Testis (tissue), 3 donors: ENCODE results near the gene NDNF. TPM values are rescaled to one million over a fixed set of nuclear protein-coding genes. Genes with fewer than 3 reads are reported as not detected.

ENCODE experiments used
- DNase-seq: peaks from one replicate; pipeline ENCODE4 v3.0.0-alpha.2; 2019
- H3K27ac ChIP-seq, 2 donors: fragments of 200-600 bp; sonication (generic); one replicate each; pipeline ENCODE4 v1.5.1; 2019
- H3K27me3 ChIP-seq: fragments of 200-600 bp; sonication (generic); one replicate; pipeline ENCODE4 v1.5.1; 2019
- H3K36me3 ChIP-seq: fragments of 200-600 bp; sonication (generic); one replicate; pipeline ENCODE4 v1.5.1; 2017; ENCODE audit warnings: low read depth; ENCODE audit errors: missing control alignments
- H3K4me1 ChIP-seq: fragments of 200-600 bp; sonication (generic); one replicate; pipeline ENCODE4 v1.5.1; 2019
- H3K4me3 ChIP-seq, 2 donors: fragments of 200-600 bp; sonication (generic); one replicate each; pipeline ENCODE4 v1.5.1; 2017 to 2019
- H3K9me3 ChIP-seq: fragments of 200-600 bp; sonication (generic); one replicate; pipeline ENCODE4 v1.5.1; 2017
- CTCF ChIP-seq, 3 experiments: fragments of 450-650 bp in 2 of 3; fragments of 200-600 bp in 1 of 3; sonication (generic) in 1 of 3; IDR thresholded peaks; one replicate each; pipeline ENCODE4 v1.5.1; 2016 to 2019; ENCODE audit warnings: antibody characterized with exemption in 3 of 3, mild to moderate bottlenecking in 2 of 3, moderate library complexity in 1 of 3
- POLR2A ChIP-seq: fragments of 450-650 bp; IDR thresholded peaks from one replicate; pipeline ENCODE4 v1.6.1; 2017; ENCODE audit warnings: antibody characterized with exemption, mild to moderate bottlenecking, moderate library complexity
- WGBS, 2 donors: methylation state at CpG; one replicate each; pipeline ENCODE4 v1.1.5; 2018; 5-methylcytosine and 5-hydroxymethylcytosine counted together
- intact Hi-C: fragments of 100-400 bp; cut with DNase I; formaldehyde crosslinking; loops from one replicate; pipeline ENCODE4 v1.15.1; 2023; ENCODE audit warnings: low total_unique reads
- polyA plus RNA-seq: library from polyadenylated mRNA; stranded (reverse); fragments of 350-450 nt; fragmentation: Illumina TruSeq; extraction: RNeasy Lipid Tissue Mini Kit (QIAGEN cat#74804); gene quantifications from one replicate; pipeline ENCODE4 v1.2.3, GENCODE V29; 2014; ENCODE audit warnings: low read depth, low replicate concordance; ENCODE audit not compliant: insufficient read depth
- total RNA-seq, 2 donors: library from RNA; depleted of rRNA; stranded (reverse); fragments of >200 nt; gene quantifications; one replicate each; pipeline ENCODE4 v1.2.3, GENCODE V29; 2016

Gene NDNF
- total and polyA plus RNA-seq, 3 donors from 2014 or later = 3.3 to 20.7 (median 7.6) TPM

GRCh38 chr4:121064482-121064881, 7.9 kb downstream of the NDNF start:
- no peak overlapping the region for H3K27ac ChIP-seq
- TF ChIP-seq CTCF (IDR thresholded peaks at IDR 0.05) (no peak), POLR2A (no peak)
- H3K36me3 ChIP-seq = no peaks in the 10 kb centered on the region
- no peaks in the 10 kb centered on the region for H3K4me1 ChIP-seq
- no peaks in the 10 kb centered on the region for H3K27me3 ChIP-seq
- WGBS, 2 donors = 85 to 89% methylated on average over 3 of the region's 3 CpGs
- intact Hi-C loops = no loop called here
- H3K9me3 ChIP-seq = no peaks in the 10 kb centered on the region
- H3K4me3 ChIP-seq = no peak overlapping the region
- DNase-seq = no peak

GRCh38 chr4:121062521-121062920, 9.8 kb downstream of the NDNF start:
- WGBS, 2 donors = 52 to 58% methylated on average over 5 of the region's 5 CpGs
- intact Hi-C loops = no loop called here
- no peak for DNase-seq
- Histone ChIP-seq H3K9me3 (no peaks in the 10 kb centered on the region), H3K4me3 (no peak overlapping the region), H3K36me3 (no peaks in the 10 kb centered on the region), H3K27ac (no peak overlapping the region), H3K4me1 (no peaks in the 10 kb centered on the region), H3K27me3 (no peaks in the 10 kb centered on the region)
- TF ChIP-seq CTCF (IDR thresholded peaks at IDR 0.05) (no peak), POLR2A (no peak)

- no peaks in the 10 kb centered on the region for H3K27me3 ChIP-seq
- H3K36me3 ChIP-seq = no peaks in the 10 kb centered on the region
- no peak for DNase-seq
- H3K9me3 ChIP-seq = no peaks in the 10 kb centered on the region
- intact Hi-C loops = no loop called here
- no peak overlapping the region for H3K4me3 ChIP-seq
- H3K27ac ChIP-seq = no peak overlapping the region
- 82 to 94% methylated on average over 3 of the region's 3 CpGs for whole genome bisulfite sequencing, 2 donors
- no peak for TF ChIP-seq CTCF (IDR thresholded peaks at IDR 0.05)
- no peak for TF ChIP-seq POLR2A
- H3K4me1 ChIP-seq = no peaks in the 10 kb centered on the region
These were observed 10.5 kb downstream of the NDNF start for GRCh38 chr4:121061861-121062260.

- 90 to 94% methylated on average over 12 of the region's 12 CpGs for WGBS, 2 donors
- Histone ChIP-seq H3K36me3 (no peaks in the 10 kb centered on the region), H3K9me3 (no peaks in the 10 kb centered on the region), H3K27ac (no peak overlapping the region), H3K4me1 (no peaks in the 10 kb centered on the region), H3K4me3 (no peak overlapping the region), H3K27me3 (no peaks in the 10 kb centered on the region)
- DNase-seq = no peak
- intact Hi-C loops = no loop called here
- TF ChIP-seq CTCF (IDR thresholded peaks at IDR 0.05) (no peak), POLR2A (no peak)
These were observed 11.1 kb downstream of the NDNF start for GRCh38 chr4:121061215-121061614.

- H3K4me3 ChIP-seq = no peak overlapping the region
- WGBS, 2 donors = 18 to 23% methylated on average over 9 of the region's 9 CpGs
- H3K9me3 ChIP-seq = no peaks in the 10 kb centered on the region
- H3K27ac ChIP-seq = no peak overlapping the region
- H3K36me3 ChIP-seq = no peaks in the 10 kb centered on the region
- H3K27me3 ChIP-seq = no peaks in the 10 kb centered on the region
- DNase-seq = no peak
- intact Hi-C loops = no loop called here
- H3K4me1 ChIP-seq = no peaks in the 10 kb centered on the region
- no peak for TF ChIP-seq CTCF (IDR thresholded peaks at IDR 0.05)
- TF ChIP-seq POLR2A = no peak
These were observed 14.8 kb downstream of the NDNF start for GRCh38 chr4:121057466-121057922.
